CD4-positive, alpha-beta T cell treated with Interleukin-4 for 1 hour (primary cell): ENCODE data around the gene GULP1.

Source experiments
- DNase-seq, 2 donors: peaks; one replicate each; pipeline ENCODE4 v3.0.0-alpha.2; 2020 to 2022

GULP1 gene

GRCh38 chr2:188381614-188382013, 89.9 kb downstream of the GULP1 start:
- DNase-seq = no peak

- DNase-seq = no peak
Observed at GRCh38 chr2:188382107-188382506, 90.4 kb downstream of the GULP1 start.

GRCh38 chr2:188383158-188383557, 91.5 kb downstream of the GULP1 start:
- no peak for DNase-seq

- no peak for DNase-seq
Observed at GRCh38 chr2:188385857-188386256, 94.2 kb downstream of the GULP1 start.

- no peak for DNase-seq
Observed at GRCh38 chr2:188388831-188389230, 97.2 kb downstream of the GULP1 start.

- DNase-seq = no peak
Observed at GRCh38 chr2:188391354-188391753, 99.7 kb downstream of the GULP1 start.

- DNase-seq = no peak
Observed at GRCh38 chr2:188394931-188395472, 103.3 kb downstream of the GULP1 start.

GRCh38 chr2:188395903-188396689, 104.4 kb downstream of the GULP1 start:
- no peak for DNase-seq

GRCh38 chr2:188399159-188399558, 107.5 kb downstream of the GULP1 start:
- DNase-seq = no peak

GRCh38 chr2:188403676-188404075, 112.0 kb downstream of the GULP1 start:
- DNase-seq = no peak

GRCh38 chr2:188404341-188405004, 112.8 kb downstream of the GULP1 start:
- DNase-seq = no peak

GRCh38 chr2:188406414-188406813, 114.7 kb downstream of the GULP1 start:
- no peak for DNase-seq

- DNase-seq = no peak
Observed at GRCh38 chr2:188410504-188411235, 119.0 kb downstream of the GULP1 start.

GRCh38 chr2:188412190-188412589, 120.5 kb downstream of the GULP1 start:
- no peak for DNase-seq

GRCh38 chr2:188414411-188414810, 122.7 kb downstream of the GULP1 start:
- DNase-seq = no peak

- no peak for DNase-seq
Observed at GRCh38 chr2:188414869-188415753, 123.4 kb downstream of the GULP1 start.

GRCh38 chr2:188415754-188416083, 124.0 kb downstream of the GULP1 start:
- DNase-seq = no peak

- no peak for DNase-seq
Observed at GRCh38 chr2:188416367-188416766, 124.7 kb downstream of the GULP1 start.

GRCh38 chr2:188422726-188423125, 131.1 kb downstream of the GULP1 start:
- DNase-seq = no peak

GRCh38 chr2:188425266-188425665, 133.6 kb downstream of the GULP1 start:
- no peak for DNase-seq

GRCh38 chr2:188426121-188426520, 134.4 kb downstream of the GULP1 start:
- no peak for DNase-seq

GRCh38 chr2:188430705-188431104, 139.0 kb downstream of the GULP1 start:
- DNase-seq = no peak

GRCh38 chr2:188434018-188434417, 142.3 kb downstream of the GULP1 start:
- no peak for DNase-seq
